RWPE2 (cell line): ENCODE data around the gene LRMDA.

Source experiments
- ATAC-seq: fragments of 200-7000 bp; cut with Tn5 transposase; 3 replicates; pipeline ENCODE4 v1.9.1; 2021; ENCODE audit warnings: low read depth
- DNase-seq: peaks from one replicate; pipeline ENCODE4 v3.0.0-alpha.2; 2020; ENCODE audit warnings: low spot score
- H3K27ac ChIP-seq: fragments of 450-650 bp; 2 replicates; pipeline ENCODE4 v1.5.1; 2017; ENCODE audit warnings: mild to moderate bottlenecking; ENCODE audit not compliant: poor library complexity, severe bottlenecking
- H3K27me3 ChIP-seq: fragments of 250-450 bp; sonication (Bioruptor Pico); 2 replicates; pipeline ENCODE4 v1.5.1; 2021; ENCODE audit warnings: mild to moderate bottlenecking, moderate library complexity; ENCODE audit not compliant: insufficient read depth, poor library complexity, severe bottlenecking
- H3K36me3 ChIP-seq: fragments of 250-450 bp; sonication (Bioruptor Pico); 2 replicates; pipeline ENCODE4 v1.5.1; 2020; ENCODE audit warnings: low read depth, mild to moderate bottlenecking, moderate library complexity
- H3K4me1 ChIP-seq: fragments of 250-450 bp; sonication (Bioruptor Pico); 2 replicates; pipeline ENCODE4 v1.5.1; 2021; ENCODE audit warnings: mild to moderate bottlenecking, moderate library complexity; ENCODE audit not compliant: insufficient read depth, poor library complexity, severe bottlenecking
- H3K4me3 ChIP-seq: fragments of 250-450 bp; sonication (Bioruptor Pico); 2 replicates; pipeline ENCODE4 v1.5.1; 2021; ENCODE audit warnings: mild to moderate bottlenecking, moderate library complexity; ENCODE audit not compliant: severe bottlenecking
- H3K9me3 ChIP-seq: fragments of 250-450 bp; sonication (Bioruptor Pico); 2 replicates; pipeline ENCODE4 v1.5.1; 2021; ENCODE audit warnings: mild to moderate bottlenecking, moderate library complexity; ENCODE audit not compliant: severe bottlenecking
- CTCF ChIP-seq: fragments of 450-650 bp; IDR thresholded peaks from one replicate; pipeline ENCODE4 v1.5.1; 2017; ENCODE audit warnings: mild to moderate bottlenecking, moderate library complexity; ENCODE audit not compliant: poor library complexity, severe bottlenecking

Gene LRMDA

DNA sequence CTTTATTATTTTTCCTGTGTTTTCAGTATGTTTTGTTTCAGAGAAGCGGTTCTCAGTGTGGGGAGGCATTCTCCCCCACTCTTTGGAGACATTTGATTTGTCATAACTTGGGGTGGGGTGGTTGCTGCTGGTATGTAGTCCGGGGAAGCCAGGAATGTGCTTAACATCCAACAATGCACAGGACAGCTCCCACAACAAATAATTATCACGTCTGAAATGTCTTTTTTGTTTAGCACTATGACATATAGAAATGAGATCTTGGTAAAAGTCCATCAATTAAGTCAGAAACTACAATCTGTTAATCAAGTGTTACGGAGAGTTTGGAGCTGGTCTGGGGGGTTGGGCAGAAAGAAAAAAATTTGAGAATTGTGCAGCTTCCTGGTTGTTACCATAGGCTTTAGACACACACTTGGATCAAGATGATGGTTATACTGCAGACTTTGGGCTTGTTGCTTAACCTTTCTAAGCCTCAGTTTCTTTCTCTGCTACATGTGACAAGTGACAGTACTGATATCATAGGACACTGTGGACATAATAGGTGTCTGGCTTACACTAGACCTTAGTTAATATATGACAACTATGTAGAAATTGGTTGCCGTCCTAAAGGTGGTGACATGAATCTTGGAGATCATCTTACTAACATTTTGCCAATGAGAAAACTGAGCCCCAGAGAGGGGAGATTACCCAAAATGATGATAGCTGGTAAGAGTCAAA lies 113.7 kb downstream of the LRMDA start:
- Histone ChIP-seq H3K27me3 (no peaks in the 10 kb centered on the region), H3K27ac (no peak overlapping the region), H3K36me3 (no peaks in the 10 kb centered on the region), H3K4me3 (no peak overlapping the region), H3K9me3 (no peaks in the 10 kb centered on the region), H3K4me1 (no peaks in the 10 kb centered on the region)
- no peak for TF ChIP-seq CTCF
- ATAC-seq (no peak), DNase-seq (no peak)

DNA sequence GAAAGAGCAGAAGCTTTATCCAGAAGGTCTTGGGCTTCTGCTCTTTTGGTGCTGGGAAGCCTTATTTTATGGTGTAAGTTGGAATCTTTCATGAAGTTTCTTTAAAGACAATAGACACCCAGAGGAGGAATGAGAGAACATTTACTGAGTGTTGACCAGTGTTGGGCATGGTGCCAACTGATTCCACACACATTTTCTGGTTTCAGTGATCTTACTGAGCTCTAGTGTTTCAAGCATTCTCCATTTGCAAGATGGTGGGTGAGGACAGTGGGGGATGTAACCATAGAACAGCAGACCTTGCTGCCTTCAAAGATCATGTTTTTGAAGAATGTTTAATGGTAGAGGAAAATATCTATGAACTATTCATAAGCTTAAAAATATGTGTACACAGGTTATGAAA lies 114.6 kb downstream of the LRMDA start:
- Histone ChIP-seq H3K4me1 (no peaks in the 10 kb centered on the region), H3K9me3 (no peaks in the 10 kb centered on the region), H3K36me3 (no peaks in the 10 kb centered on the region), H3K27ac (no peak overlapping the region), H3K4me3 (no peak overlapping the region), H3K27me3 (no peaks in the 10 kb centered on the region)
- DNase-seq (no peak), ATAC-seq (no peak)
- no peak for TF ChIP-seq CTCF

GRCh38 chr10:75547391-75548298 lies 116.2 kb downstream of the LRMDA start:
- Histone ChIP-seq H3K4me3 (no peak overlapping the region), H3K4me1 (no peaks in the 10 kb centered on the region), H3K9me3 (no peaks in the 10 kb centered on the region), H3K27ac (no peak overlapping the region), H3K36me3 (no peaks in the 10 kb centered on the region), H3K27me3 (no peaks in the 10 kb centered on the region)
- ATAC-seq (no peak), DNase-seq (no peak)
- no peak for TF ChIP-seq CTCF

DNA sequence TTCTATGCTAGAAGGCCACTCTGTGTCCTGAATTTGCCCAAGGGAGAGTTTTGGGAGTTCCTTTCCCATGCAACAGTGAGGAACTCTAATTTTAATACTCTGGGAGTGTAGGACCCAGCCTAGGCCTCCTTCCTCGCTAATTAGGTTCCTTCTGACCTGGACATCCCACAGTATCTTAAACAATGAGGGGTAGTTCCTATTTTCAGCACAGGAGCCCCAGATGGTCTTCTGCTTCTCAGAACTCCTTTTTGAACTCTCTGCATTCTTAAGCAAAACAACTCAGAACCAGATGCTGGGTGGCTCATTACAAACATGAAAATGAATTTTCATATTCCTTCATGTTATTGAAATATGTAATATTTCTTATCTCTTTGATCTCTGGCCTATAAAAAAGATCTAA lies 116.9 kb downstream of the LRMDA start:
- Histone ChIP-seq H3K9me3 (no peaks in the 10 kb centered on the region), H3K27me3 (no peaks in the 10 kb centered on the region), H3K4me1 (no peaks in the 10 kb centered on the region), H3K27ac (no peak overlapping the region), H3K36me3 (no peaks in the 10 kb centered on the region), H3K4me3 (no peak overlapping the region)
- no peak for DNase-seq
- TF ChIP-seq CTCF = no peak
- ATAC-seq = no peak
